HG03103 (cell line): ENCODE data around the gene HOXB2.

ENCODE experiments used
- ATAC-seq: cut with Tn5 transposase; IDR thresholded peaks from one replicate; pipeline ENCODE4 v1.9.1; 2021; ENCODE audit warnings: low read depth; ENCODE audit not compliant: unreplicated experiment

The HOXB2 gene

GRCh38 chr17:48499735-48500434 lies 45.0 kb downstream of the HOXB2 start:
- ATAC-seq = no peak

GRCh38 chr17:48499248-48499647 lies 45.7 kb downstream of the HOXB2 start:
- no peak for ATAC-seq

GRCh38 chr17:48498164-48498850 lies 46.6 kb downstream of the HOXB2 start:
- ATAC-seq = no peak

GRCh38 chr17:48497103-48497502 lies 47.8 kb downstream of the HOXB2 start:
- no peak for ATAC-seq

- ATAC-seq = no peak
Measured at GRCh38 chr17:48494335-48494734, 50.6 kb downstream of the HOXB2 start.
